Islet of Langerhans (tissue), 1 donor: ENCODE data around the gene SGTB.

Experiments
- FAIRE-seq: peaks from one replicate; lab custom pipeline; 2011; peaks lifted over from hg19 to GRCh38; lab: Jason Lieb, UNC

The SGTB gene

DNA sequence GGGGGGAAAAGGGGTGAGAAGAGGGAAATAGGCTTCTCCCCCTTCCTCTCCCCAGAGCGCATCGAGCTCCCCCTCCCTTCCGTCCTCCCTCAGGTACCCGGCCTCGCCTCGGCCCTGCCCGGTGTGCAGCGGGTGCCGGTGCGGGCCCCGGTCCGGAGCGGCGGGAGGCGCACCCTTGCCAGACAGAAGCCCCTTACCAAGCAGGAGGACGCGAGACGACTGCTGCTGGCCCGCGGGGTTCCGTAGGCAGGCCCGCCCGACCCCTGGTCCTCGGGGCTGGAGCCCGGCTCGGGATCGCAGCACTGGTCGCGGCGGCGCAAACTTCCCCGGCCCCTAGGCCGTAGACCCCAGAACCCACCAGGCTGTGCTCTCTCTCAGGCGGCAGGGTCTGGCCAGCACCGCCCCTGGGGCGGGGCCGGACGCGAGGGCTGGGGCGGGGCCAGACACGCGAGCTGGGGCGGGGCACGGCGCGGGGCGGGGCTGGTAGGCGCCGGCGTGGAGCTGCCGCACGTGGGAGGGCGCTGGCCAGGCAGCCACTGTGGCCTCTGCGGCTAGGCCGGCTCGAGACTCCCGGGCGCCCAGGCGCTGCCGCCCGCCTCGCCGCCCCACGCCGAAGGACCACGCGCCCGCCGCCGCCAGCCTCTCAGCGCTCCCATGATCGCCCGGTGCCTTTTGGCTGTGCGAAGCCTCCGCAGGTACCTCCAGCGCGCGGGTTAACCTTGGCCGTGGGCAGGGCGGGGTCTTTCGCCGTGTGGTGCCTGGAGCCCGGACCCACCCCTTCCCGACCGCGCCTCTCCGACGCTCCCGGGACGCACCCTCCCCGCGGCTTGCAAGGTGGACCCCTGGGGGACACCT is at the start of gene SGTB, which contains the start of gene NLN:
TSS of gene SGTB (minus strand) at position 390 of the 855 bp plus-strand sequence. CDS start 1,302 bp downstream, outside the sequence.
TSS of gene NLN (plus strand) at position 486 of the 855 bp plus-strand sequence. CDS start at position 655, 169 bp downstream.
- no peak for FAIRE-seq

GRCh38 chr5:65771266-65771665 is 49.4 kb upstream of the SGTB start:
- no peak for FAIRE-seq

- FAIRE-seq, result no peak
These were observed 47.6 kb upstream of the SGTB start for GRCh38 chr5:65769539-65769938.

DNA sequence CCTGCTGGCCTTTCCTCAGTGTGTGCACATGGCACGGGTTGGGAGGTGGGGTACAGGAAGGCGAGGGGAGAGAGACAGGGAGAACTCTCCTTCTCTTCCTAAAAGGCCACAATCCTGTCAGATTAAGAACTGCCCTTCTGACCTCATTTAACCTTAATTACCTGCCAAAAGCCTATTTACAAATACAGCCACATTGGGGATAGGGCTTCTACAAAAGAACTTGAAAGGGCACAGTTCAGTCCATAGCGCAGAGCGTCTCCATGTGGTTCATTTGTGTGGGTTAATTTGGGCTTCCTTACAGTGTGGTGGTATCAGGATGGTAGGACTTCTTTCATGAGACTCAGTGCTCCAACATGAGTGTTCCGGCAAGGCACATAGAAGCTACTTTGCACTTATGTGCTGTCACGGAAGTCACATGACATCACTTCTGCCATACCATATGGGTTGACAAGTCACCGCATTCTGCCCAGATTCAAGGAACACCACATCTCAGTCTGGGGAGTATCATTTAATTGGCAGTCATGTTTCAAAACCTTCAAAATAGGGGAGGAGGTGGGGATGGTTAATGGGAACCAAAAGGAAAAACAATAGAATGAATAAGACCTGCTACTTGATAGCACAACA is 46.9 kb upstream of the SGTB start:
- no peak for FAIRE-seq

DNA sequence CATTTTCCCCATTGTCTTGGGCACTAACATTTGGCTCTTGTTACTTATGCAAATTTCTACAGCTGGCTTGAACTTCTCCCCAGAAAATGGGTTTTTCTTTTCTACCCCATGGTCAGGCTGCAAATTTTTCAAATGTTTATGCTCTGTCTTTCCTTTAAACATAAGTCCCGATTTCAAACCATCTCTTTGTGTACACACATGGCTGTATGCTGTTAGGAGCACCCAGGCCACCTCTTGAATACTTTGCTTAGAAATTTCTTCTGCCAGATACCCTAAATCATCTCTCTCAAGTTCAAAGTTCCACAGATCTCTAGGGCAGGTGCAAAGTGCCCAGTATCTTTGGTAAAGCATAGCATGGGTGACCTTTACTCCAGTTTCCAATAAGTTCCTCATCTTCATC is 45.7 kb upstream of the SGTB start:
- FAIRE-seq, result no peak

DNA sequence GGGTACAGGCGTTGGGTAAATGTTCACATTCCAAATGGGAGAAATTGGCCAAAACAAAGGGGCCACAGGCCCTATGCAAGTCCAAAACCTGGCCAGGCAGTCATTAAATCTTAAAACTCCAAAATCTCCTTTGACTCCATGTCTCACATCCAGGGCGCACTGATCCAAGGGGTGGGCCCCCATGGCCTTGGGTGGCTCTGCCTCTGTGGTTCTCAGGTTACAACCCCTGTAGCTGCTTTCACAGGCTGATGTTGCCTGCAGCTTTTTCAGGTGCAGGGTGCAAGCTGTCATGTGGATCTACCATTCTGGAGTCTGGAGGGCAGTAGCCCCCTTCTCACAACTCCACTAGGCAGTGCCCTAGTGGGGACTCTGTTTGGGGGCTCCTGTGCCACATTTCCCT is 44.9 kb upstream of the SGTB start:
- no peak for FAIRE-seq

DNA sequence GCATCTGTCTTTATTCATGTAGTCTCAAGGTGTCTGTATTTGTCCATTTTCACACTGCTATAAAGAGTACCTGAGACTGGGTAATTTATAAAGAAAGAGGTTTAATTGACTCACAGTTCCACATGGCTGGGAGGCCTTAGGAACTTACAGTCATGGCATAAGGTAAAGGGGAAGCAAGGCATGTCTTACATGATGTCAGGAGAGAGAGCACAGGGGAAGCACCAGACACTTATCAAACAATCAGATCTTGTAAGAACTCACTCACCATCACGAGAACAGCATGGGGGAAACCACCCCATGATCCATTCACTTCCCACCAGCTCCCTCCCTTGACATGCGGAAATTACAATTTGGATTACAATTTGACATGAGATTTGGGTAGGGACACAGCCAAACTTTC is 44.3 kb upstream of the SGTB start:
- no peak for FAIRE-seq

DNA sequence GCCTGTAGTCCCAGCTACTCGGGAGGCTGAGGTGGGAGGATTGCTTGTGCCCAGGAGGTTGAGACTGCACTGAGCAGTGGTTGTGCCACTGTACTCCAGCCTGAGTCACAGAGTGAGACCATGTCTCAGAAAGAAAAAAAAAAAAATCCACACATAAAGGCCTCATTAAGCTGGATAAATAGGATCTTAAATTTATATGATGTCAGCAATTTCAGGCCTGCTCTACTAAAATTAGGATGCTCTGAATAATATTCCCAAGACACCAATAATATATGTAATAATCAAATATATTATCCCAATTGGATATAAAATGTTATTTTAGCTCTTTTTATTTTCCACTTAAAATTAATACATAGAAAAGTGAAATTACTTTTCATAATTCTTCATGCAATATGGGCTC is 43.7 kb upstream of the SGTB start:
- no peak for FAIRE-seq

DNA sequence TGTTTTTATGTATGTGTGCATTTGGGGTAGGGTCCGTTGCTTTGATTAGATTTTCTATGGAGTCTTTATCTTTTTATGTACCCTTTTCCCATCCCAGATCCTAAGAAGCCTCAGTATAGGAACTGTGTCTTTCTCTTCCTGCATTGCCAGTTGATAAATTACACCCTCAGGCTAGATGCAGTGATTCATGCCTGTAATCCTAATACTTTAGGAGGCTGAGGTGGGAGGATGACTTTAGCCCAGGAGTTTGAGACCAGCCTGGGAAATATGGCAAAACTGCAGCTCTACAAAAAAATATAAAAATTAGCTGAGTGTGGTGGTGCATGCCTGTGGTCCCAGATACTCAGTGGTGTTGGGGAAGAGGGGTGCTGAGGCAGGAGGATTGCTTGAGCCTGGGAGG is 40.3 kb upstream of the SGTB start:
- no peak for FAIRE-seq

GRCh38 chr5:65760504-65761275 is 38.8 kb upstream of the SGTB start:
- FAIRE-seq, result peak; percentile 90

GRCh38 chr5:65758546-65759144 is 36.7 kb upstream of the SGTB start:
- FAIRE-seq, result no peak

DNA sequence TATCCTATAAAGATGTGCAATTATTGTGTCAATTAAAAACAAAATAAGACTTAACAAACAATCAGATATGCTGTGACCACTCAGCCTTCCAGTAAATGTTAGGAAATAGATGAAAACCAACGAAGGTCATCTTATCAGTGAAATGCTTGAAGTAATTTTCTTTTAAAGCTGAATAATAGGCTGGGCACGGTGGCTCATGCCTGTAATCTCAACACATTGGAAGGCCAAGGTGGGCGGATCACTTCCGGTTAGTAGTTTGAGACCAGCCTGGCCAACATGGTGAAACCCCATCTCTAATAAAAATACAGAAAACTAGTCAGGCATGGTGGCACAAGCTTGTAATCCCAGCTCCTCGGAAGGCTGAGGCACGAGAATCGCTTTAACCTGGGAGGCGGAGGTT is 31.3 kb upstream of the SGTB start:
- no peak for FAIRE-seq

DNA sequence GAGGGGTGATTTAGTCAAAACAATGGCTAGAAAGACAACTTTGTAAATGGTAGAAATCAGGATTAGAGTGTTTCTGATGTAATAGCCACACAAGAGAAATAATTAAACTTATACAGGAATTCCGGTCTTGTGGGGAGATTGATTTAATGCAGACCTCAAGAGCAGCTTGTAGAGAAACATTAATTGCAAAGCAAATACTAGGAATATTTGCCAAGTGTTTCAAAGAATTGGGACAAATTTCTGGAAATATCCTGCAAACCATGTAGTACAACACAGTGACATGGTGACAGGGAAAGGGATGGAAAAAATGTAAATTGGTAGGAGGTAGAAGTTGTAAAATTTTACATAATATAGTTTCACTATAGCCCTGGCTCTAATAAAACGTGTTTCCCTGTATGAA is 29.0 kb upstream of the SGTB start:
- FAIRE-seq, result no peak

GRCh38 chr5:65749956-65750355 is 28.0 kb upstream of the SGTB start:
- no peak for FAIRE-seq

GRCh38 chr5:65749221-65749844 is 27.4 kb upstream of the SGTB start:
- no peak for FAIRE-seq

DNA sequence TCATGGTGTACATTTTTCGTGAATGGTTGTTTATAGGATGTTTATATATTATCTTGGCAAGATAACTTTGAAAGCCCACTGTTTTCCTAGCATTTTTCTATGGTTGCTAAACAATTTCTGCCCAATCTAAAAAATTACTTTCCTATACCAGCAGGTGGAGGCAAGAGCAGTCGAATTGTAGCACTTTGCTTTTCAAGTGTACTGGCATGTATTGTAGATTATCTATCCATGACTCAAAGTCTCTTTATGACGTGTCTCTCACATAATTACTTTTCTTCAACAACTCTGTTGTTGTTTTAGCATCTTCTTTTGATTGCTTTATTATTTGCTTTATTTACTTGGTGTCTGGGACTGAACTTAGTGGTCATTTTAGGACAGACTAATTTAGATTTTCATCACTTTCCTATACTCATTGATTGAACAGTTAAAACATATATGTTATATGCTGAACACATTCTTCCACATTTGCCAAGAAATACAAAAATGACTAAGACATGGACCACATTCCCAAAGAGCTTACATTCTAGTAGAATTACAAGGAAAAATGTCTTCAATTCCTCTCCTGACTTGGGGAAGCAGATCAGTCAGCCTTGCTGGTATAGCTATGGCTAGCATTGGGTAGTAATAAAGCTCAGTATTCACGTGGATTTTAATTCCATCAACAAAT is 20.8 kb upstream of the SGTB start:
- peak; percentile 86 for FAIRE-seq

DNA sequence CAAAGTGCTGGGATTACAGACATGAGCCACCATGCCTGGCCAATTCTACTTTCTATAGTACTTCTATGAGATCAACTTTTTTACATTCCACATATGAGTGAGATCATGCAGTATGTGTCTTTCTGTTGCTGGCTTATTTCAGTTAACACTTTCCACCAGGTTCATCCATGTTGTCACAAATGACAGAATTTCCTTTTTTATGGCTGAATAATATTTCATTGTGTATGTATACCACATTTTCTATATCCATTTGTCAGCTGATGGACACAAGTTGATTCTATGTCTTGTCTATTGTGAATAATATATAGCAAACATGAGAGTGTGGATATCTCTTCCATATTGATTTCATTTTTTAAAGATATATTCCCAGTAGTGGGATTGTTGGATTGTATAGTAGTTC is 17.3 kb upstream of the SGTB start:
- FAIRE-seq, result no peak

DNA sequence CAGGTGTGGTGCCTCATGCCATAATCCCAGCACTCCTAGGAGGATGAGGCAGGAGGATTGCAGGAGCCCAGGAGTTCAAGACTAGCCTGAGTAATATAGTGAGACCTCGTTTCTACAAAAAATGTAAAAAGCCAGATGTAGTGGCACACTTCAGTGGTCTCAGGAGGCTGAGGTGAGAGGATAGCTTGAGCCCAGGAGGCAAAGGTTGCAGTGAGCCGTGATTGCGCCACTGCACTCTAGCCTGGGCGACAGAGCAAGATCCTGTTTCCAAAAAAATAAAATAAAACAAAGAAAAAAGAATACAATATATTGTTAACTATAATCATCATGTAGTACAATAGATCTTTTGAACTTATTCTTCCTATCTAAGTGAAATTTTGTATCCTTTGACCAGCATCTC is 16.4 kb upstream of the SGTB start:
- FAIRE-seq, result no peak

- no peak for FAIRE-seq
These were observed 15.9 kb upstream of the SGTB start for GRCh38 chr5:65737842-65738241.

DNA sequence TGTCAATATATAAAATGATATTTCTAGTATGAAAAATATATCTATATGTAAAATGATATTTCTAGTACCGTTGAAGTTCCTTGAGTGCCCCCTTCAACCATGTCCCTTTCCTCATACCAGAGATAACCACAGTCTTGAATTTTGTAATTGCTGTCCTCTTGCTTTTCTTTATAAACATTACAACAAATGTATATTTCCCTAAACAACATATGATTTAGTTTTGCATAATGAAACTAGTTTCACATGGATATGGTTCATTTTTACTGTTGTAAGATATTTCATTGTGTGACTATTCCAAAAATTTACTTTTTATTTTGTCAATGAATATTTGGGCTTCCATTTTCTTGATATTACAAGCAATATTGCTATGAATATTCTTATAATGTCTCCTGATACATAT is 14.1 kb upstream of the SGTB start:
- FAIRE-seq, result no peak

GRCh38 chr5:65734921-65735320 is 13.0 kb upstream of the SGTB start:
- no peak for FAIRE-seq
